GM12892 (cell line): ENCODE measurements around the gene MVD. TPM values are rescaled to one million over a fixed set of nuclear protein-coding genes. Genes with fewer than 3 reads are reported as not detected.

ENCODE experiments used
- DNase-seq: peaks from one replicate; pipeline ENCODE4 v3.0.0; 2011; ENCODE audit not compliant: insufficient read length
- FAIRE-seq: peaks from 2 replicates; lab custom pipeline; 2011; peaks lifted over from hg19 to GRCh38; lab: Jason Lieb, UNC
- POLR2A ChIP-seq: IDR thresholded peaks from 2 replicates; pipeline ENCODE4 v1.6.1; 2011; ENCODE audit warnings: low read depth, low read length, control low read depth
- POLR2AphosphoS5 ChIP-seq: IDR thresholded peaks from 2 replicates; pipeline ENCODE4 v1.6.1; 2011; ENCODE audit warnings: low read depth, low read length, control low read depth
- TAF1 ChIP-seq: IDR thresholded peaks from 2 replicates; pipeline ENCODE4 v1.6.1; 2011; ENCODE audit warnings: low read depth, mild to moderate bottlenecking, control low read depth, low read length, borderline replicate concordance
- polyA plus RNA-seq: library from polyadenylated mRNA; unstranded; fragments of >200 nt; gene quantifications from one replicate; pipeline ENCODE4 v1.2.1, GENCODE V29; 2012; ENCODE audit warnings: missing spikeins, inconsistent platforms; ENCODE audit not compliant: missing spikeins

MVD gene
- polyA plus RNA-seq = 36.6 TPM

GRCh38 chr16:88662843-88663606 lies at the start of gene MVD:
Gene MVD (minus strand): TSS chr16:88663091. CDS start chr16:88663080, 11 bp downstream.
- DNase-seq (peak; percentile 100), FAIRE-seq (peak; percentile 99)
- TF ChIP-seq POLR2A = peak; percentile 88
- TF ChIP-seq TAF1 = peak; percentile 65
- TF ChIP-seq POLR2AphosphoS5 = peak; percentile 80

- FAIRE-seq (no peak), DNase-seq (no peak)
- TF ChIP-seq POLR2AphosphoS5 = no peak
- no peak for TF ChIP-seq TAF1
- no peak for TF ChIP-seq POLR2A
These were observed 49.6 kb upstream of the MVD start for GRCh38 chr16:88712362-88712979.

GRCh38 chr16:88711750-88712340 lies 49.0 kb upstream of the MVD start:
- FAIRE-seq (no peak), DNase-seq (no peak)
- TF ChIP-seq POLR2AphosphoS5 (no peak), TAF1 (no peak), POLR2A (no peak)

GRCh38 chr16:88710556-88710955 lies 47.7 kb upstream of the MVD start:
- no peak for DNase-seq
- FAIRE-seq = no peak
- no peak for TF ChIP-seq TAF1
- no peak for TF ChIP-seq POLR2AphosphoS5
- no peak for TF ChIP-seq POLR2A

GRCh38 chr16:88706965-88707826 lies 44.3 kb upstream of the MVD start:
- FAIRE-seq = peak; percentile 36
- TF ChIP-seq POLR2AphosphoS5 (no peak), POLR2A (no peak), TAF1 (no peak)
- DNase-seq = no peak

GRCh38 chr16:88706229-88706964 lies 43.5 kb upstream of the MVD start, which contains the start of the genes CTU2 and RNF166:
Gene CTU2 (plus strand): TSS chr16:88706503. CDS start chr16:88706531, 28 bp downstream.
Gene RNF166 (minus strand): TSS chr16:88706408. CDS start chr16:88706325, 83 bp downstream.
- DNase-seq (peak; percentile 99), FAIRE-seq (peak; percentile 100)
- TF ChIP-seq POLR2A (peak; percentile 58; the same call in 1 of the 2 replicates), POLR2AphosphoS5 (0 out of 2 replicates have a peak, but pooled peaks have one; percentile 27), TAF1 (no peak)

- DNase-seq = no peak
- no peak for TF ChIP-seq POLR2AphosphoS5
- no peak for TF ChIP-seq TAF1
- no peak for TF ChIP-seq POLR2A
- peak; percentile 14 for FAIRE-seq
These were observed 42.9 kb upstream of the MVD start for GRCh38 chr16:88705801-88706228.

- TF ChIP-seq POLR2A = no peak
- TF ChIP-seq POLR2AphosphoS5 = no peak
- TF ChIP-seq TAF1 = no peak
- FAIRE-seq = peak; percentile 78
- DNase-seq = no peak
These were observed 42.3 kb upstream of the MVD start for GRCh38 chr16:88705076-88705684.

GRCh38 chr16:88703486-88704309 lies 40.8 kb upstream of the MVD start:
- TF ChIP-seq TAF1 (no peak), POLR2A (no peak), POLR2AphosphoS5 (no peak)
- FAIRE-seq (peak; percentile 84), DNase-seq (no peak)
